ENCODE results near the gene ZNF445.
A peak's percentile ranks its signal among the peaks of the same experiment; 100 is the strongest.

Gene ZNF445

DNA sequence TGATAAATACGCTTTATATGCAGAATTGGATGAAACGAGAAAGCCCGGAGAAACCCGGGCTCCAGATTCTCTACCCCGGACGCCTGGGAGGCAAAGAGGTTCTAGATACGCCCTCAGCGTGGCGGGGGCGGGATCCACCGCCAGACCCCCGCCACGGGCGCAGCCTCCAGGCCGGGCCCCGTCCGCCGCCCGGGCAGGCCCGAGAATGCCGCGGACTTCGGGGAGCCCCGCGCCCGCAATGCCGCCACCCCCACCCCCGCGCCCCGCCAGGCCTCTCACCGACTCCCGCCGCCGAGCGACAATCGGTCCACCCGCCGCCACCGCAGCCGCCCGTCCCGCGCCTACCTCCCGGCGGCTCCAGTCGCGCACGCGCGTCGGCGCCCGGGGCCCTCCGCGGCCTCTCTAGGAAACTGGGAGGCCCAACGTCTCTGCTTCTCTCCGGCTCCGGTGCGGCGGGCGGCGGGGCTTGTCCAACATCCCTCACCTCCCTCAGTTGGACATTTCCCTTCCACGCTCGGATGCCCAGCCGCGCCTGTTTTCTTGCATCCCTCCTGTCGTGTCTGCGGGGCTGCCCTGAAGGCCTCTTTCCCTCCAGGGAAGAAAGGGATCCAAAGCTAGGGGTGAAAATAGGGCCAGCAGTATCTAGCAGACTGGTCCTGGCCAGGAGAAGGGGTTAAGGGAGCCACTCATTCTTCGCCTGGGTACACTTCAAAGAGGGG is at the start of gene ZNF445:
TSS of gene ZNF445 (minus strand) at position 359 of the 719 bp plus-strand sequence. CDS start 22,121 bp downstream, outside the sequence.
- TF ChIP-seq, protein P1, sequence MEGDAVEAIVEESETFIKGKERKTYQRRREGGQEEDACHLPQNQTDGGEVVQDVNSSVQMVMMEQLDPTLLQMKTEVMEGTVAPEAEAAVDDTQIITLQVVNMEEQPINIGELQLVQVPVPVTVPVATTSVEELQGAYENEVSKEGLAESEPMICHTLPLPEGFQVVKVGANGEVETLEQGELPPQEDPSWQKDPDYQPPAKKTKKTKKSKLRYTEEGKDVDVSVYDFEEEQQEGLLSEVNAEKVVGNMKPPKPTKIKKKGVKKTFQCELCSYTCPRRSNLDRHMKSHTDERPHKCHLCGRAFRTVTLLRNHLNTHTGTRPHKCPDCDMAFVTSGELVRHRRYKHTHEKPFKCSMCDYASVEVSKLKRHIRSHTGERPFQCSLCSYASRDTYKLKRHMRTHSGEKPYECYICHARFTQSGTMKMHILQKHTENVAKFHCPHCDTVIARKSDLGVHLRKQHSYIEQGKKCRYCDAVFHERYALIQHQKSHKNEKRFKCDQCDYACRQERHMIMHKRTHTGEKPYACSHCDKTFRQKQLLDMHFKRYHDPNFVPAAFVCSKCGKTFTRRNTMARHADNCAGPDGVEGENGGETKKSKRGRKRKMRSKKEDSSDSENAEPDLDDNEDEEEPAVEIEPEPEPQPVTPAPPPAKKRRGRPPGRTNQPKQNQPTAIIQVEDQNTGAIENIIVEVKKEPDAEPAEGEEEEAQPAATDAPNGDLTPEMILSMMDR (IDR thresholded peaks at IDR 0.05; ENCODE audit: borderline replicate concordance, insufficient read depth, low read depth, low read length) = no peak

DNA sequence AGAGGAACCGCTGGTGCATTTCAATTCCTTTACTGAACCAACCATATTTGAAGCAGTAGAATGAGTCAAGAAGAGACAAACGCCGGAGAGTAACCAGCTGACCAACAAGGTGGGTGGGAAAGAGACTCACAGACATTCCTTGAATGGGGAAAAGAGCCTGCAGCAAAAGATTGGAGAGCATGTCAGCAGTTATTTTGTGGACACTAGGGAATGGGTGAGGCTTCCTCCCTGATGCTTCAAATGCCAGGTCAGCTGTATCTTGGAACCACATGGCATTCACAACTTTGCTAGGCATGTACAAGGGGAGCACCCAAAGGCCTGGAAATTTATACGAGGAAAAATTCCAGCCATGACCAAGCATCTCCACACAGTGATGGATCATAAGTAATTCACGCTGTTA is 47.6 kb upstream of the ZNF445 start:
- H3K4me3 ChIP-seq (ENCODE audit: low read depth, low read length) = no peak overlapping the region
- TF ChIP-seq, protein P1 (IDR thresholded peaks at IDR 0.05; ENCODE audit: borderline replicate concordance, insufficient read depth, low read depth, low read length) = no peak

More for the DNA sequence above, at the start of gene ZNF445:
- peak within 1 kb of the TSS; percentile 56 for H3K4me3 ChIP-seq (ENCODE audit: low read depth, low read length)

DNA sequence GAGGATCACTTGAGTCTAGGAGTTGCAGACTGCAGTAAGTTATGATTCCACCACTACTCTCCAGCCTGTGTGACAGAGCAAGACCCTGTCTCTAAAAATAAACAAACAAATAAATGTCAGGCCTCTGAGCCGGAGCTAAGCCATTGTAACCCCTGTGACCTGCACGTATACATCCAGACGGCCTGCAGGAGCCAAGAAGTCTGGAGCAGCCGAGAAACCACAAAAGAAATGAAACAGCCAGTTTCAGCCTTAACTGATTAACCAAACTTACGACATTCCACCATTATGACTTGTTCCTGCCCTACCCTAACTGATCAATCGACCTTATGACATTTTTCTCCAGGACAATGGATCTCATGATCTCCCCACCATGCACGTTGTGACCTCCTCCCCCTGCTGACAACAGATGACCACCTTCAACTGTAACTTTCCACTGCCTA is 45.0 kb upstream of the ZNF445 start:
- TF ChIP-seq, protein P1 (IDR thresholded peaks at IDR 0.05; ENCODE audit: borderline replicate concordance, insufficient read depth, low read depth, low read length) = no peak
- H3K4me3 ChIP-seq (ENCODE audit: low read depth, low read length) = no peak overlapping the region

- TF ChIP-seq, protein P1 (IDR thresholded peaks at IDR 0.05; ENCODE audit: borderline replicate concordance, insufficient read depth, low read depth, low read length) = no peak
Measured at GRCh38 chr3:44521721-44522120, 44.3 kb upstream of the ZNF445 start.

DNA sequence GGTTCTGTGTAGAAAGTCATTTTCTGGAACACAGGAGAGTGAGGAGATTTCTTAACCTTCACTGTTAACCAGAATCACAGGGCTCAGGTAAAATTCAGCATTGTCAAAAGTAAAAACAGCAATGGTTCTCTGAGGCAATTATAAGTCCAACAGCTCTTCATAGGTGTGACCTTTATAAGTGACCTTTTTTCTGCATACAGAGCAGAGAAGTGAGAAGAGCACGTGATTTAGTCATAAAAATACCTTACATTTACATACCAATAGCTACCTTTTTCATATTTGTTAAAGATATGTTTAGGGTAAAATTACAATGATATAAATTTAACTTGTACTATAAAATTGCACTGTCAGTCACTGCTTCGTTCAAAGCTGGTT is 41.3 kb upstream of the ZNF445 start:
- H3K4me3 ChIP-seq (ENCODE audit: low read depth, low read length) = no peak overlapping the region
- TF ChIP-seq, protein P1 (IDR thresholded peaks at IDR 0.05; ENCODE audit: borderline replicate concordance, insufficient read depth, low read depth, low read length) = no peak

More at GRCh38 chr3:44521721-44522120, 44.3 kb upstream of the ZNF445 start:
- no peak overlapping the region for H3K4me3 ChIP-seq (ENCODE audit: low read depth, low read length)

DNA sequence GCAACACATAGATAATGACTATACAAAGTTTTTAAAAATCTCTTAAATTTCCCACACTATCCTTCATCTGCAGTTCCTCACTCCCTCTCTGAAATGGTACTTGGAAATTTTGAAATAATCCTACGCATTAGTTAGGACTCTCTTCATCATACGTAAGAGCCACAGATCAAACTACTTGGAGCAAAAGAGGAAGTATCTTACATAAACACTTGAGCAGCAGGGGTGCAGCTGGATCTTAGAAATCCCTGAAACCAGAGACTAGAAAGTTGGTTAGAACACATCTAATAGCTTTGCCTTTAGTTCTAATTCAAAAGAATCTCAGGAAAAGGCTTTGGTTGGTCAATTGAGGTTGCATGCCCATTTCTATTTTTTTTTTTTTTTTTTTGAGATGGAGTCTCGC is 38.8 kb upstream of the ZNF445 start:
- TF ChIP-seq, protein P1 (IDR thresholded peaks at IDR 0.05; ENCODE audit: borderline replicate concordance, insufficient read depth, low read depth, low read length) = no peak
- no peak overlapping the region for H3K4me3 ChIP-seq (ENCODE audit: low read depth, low read length)

DNA sequence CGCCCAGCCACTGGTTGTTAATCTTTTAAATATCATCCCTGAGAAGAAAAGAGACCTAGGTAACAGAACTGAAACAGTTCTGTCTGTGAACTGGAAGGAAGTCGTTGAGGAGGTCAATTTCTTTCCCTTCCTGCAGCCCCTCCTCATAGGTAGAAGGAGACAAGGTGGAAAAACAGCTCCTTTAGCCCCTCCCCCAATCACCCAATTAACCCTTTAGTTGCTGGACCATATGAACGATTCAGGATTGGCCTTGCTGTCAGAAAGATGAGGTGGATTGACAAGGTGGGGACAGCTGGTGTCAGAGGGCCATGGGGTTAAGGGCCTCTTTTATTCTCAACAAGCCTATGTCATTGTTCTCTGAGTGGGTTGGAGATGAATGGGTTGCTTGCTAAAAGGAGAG is 36.0 kb upstream of the ZNF445 start:
- H3K4me3 ChIP-seq (ENCODE audit: low read depth, low read length) = no peak overlapping the region
- TF ChIP-seq, protein P1 (IDR thresholded peaks at IDR 0.05; ENCODE audit: borderline replicate concordance, insufficient read depth, low read depth, low read length) = no peak
